A673 (cell line): ENCODE results near the gene MED28. TPM values are rescaled to one million over a fixed set of nuclear protein-coding genes. Genes with fewer than 3 reads are reported as not detected.

Experiments used
- BruUV-seq: library from RNA; stranded (reverse); fragments of 400-500 nt; replicated peaks from 2 replicates; lab custom pipeline; 2021; lab: Mats Ljungman, UMichigan
- CTCF ChIA-PET: fragments of 300-600 bp; sonication (Branson Sonifier 250); formaldehyde crosslinking; loops from one replicate; lab custom pipeline; 2022; ENCODE audit warnings: antibody characterized with exemption; lab: Charles Lee
- POLR2A ChIA-PET: fragments of 300-600 bp; sonication (Branson Sonifier 250); formaldehyde crosslinking; loops from one replicate; lab custom pipeline; 2022; ENCODE audit warnings: antibody characterized with exemption; ENCODE audit not compliant: low non-redundant PET; lab: Charles Lee
- DNase-seq: peaks from one replicate; pipeline ENCODE4 v3.0.0-alpha.2; 2015; ENCODE audit warnings: low spot score
- H3K27ac ChIP-seq: fragments of 200-600 bp; sonication (generic); 2 replicates; pipeline ENCODE4 v1.5.1; 2016; ENCODE audit warnings: mixed run types, low read depth, mild to moderate bottlenecking, mixed read lengths, antibody characterized with exemption, low read length; ENCODE audit not compliant: poor library complexity, severe bottlenecking
- H3K27me3 ChIP-seq: fragments of 200-600 bp; sonication (generic); replicated peaks from 2 replicates; pipeline ENCODE4 v1.6.1; 2017; ENCODE audit warnings: mixed run types, low read depth, mild to moderate bottlenecking, mixed read lengths, antibody characterized with exemption, low read length; ENCODE audit not compliant: insufficient read depth, poor library complexity
- H3K36me3 ChIP-seq: fragments of 200-600 bp; sonication (generic); 2 replicates; pipeline ENCODE4 v1.6.1; 2016; ENCODE audit warnings: mixed run types, mild to moderate bottlenecking, mixed read lengths, antibody characterized with exemption, low read length; ENCODE audit not compliant: insufficient read depth, poor library complexity, severe bottlenecking
- H3K4me1 ChIP-seq: fragments of 200-600 bp; sonication (generic); 2 replicates; pipeline ENCODE4 v1.6.1; 2017; ENCODE audit warnings: mixed run types, mild to moderate bottlenecking, mixed read lengths, antibody characterized with exemption, low read length; ENCODE audit not compliant: insufficient read depth, poor library complexity, severe bottlenecking
- H3K4me3 ChIP-seq: fragments of 200-600 bp; sonication (generic); 2 replicates; pipeline ENCODE4 v1.5.1; 2016; ENCODE audit warnings: low read depth, mixed run types, mild to moderate bottlenecking, mixed read lengths, low read length; ENCODE audit not compliant: poor library complexity, severe bottlenecking
- H3K9me3 ChIP-seq: fragments of 200-600 bp; sonication (generic); 2 replicates; pipeline ENCODE4 v1.6.1; 2016; ENCODE audit warnings: mixed run types, low read depth, mild to moderate bottlenecking, mixed read lengths, antibody characterized with exemption, low read length; ENCODE audit not compliant: poor library complexity, severe bottlenecking
- EZH2 ChIP-seq: fragments of 200-600 bp; sonication (generic); IDR thresholded peaks from 2 replicates; pipeline ENCODE4 v1.6.1; 2017; ENCODE audit warnings: borderline replicate concordance, low read depth, mild to moderate bottlenecking, mixed read lengths, antibody characterized with exemption, low read length; ENCODE audit not compliant: poor library complexity, severe bottlenecking
- intact Hi-C: fragments of 100-400 bp; cut with micrococcal nuclease; formaldehyde crosslinking; loops from one replicate; pipeline ENCODE4 v1.10.0; 2022; ENCODE audit not compliant: unreplicated experiment
- total RNA-seq: library from RNA; stranded (reverse); gene quantifications from 2 replicates; pipeline ENCODE4 v1.2.3, GENCODE V29; 2021
- TF ChIP-seq, protein P1 (sequence below): fragments of 300-800, 200-600 bp; sonication (generic); conservative IDR thresholded peaks from 2 replicates; pipeline ENCODE4 v1.5.1; 2017; ENCODE audit warnings: low read depth, mild to moderate bottlenecking, antibody characterized with exemption, low read length, moderate library complexity, mixed read lengths

Gene MED28
- total RNA-seq, 1 experiment from 2014 or later, result 46.6 TPM

DNA sequence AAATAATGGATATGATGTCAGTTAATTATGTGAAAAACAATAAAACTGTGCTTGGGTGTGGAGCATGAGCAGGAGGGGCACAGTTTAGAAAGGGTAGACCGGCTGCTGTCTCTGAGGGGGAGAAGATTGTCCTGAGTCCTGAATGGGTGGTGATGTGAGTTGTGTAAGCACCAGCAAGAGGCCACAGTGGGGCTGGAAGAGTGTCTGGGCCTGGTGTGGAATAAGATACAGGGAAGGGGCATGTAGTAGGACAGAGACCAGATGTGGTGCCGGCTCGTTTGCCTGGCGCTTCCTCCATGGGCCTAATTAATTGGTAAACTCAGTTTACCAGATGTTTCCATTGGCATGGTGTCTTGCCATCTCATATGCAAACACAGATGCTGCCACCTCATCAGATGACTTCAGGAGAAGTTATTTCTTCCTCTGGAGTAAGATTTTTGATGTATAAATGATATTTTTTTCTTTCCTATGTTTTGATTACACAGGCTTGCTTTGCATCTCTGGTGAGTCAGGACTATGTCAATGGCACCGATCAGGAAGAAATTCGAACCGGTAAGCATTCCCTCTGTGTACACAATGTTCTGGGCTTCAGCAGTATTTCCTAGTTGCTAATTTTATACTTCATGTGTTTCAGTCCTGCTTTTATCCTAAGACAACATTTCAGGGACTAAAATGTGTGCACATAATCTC, 5.1 kb downstream of the MED28 start:
- ChIA-PET CTCF (no interaction called here), POLR2A (no interaction called here)
- no peak for TF ChIP-seq EZH2
- TF ChIP-seq, protein P1, sequence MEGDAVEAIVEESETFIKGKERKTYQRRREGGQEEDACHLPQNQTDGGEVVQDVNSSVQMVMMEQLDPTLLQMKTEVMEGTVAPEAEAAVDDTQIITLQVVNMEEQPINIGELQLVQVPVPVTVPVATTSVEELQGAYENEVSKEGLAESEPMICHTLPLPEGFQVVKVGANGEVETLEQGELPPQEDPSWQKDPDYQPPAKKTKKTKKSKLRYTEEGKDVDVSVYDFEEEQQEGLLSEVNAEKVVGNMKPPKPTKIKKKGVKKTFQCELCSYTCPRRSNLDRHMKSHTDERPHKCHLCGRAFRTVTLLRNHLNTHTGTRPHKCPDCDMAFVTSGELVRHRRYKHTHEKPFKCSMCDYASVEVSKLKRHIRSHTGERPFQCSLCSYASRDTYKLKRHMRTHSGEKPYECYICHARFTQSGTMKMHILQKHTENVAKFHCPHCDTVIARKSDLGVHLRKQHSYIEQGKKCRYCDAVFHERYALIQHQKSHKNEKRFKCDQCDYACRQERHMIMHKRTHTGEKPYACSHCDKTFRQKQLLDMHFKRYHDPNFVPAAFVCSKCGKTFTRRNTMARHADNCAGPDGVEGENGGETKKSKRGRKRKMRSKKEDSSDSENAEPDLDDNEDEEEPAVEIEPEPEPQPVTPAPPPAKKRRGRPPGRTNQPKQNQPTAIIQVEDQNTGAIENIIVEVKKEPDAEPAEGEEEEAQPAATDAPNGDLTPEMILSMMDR, result no peak
- no peak overlapping the region for H3K4me3 ChIP-seq
- no TSS peak for BruUV-seq
- peaks cover 10% of the 10 kb centered on the region for H3K4me1 ChIP-seq
- intact Hi-C loops, result loop anchor here (10.0 kb wide), 1 partner anchor 185 kb away; no protein-coding TSS in a partner anchor
- no peak overlapping the region for H3K27ac ChIP-seq
- no peaks in the 10 kb centered on the region for H3K27me3 ChIP-seq
- H3K9me3 ChIP-seq, result no peaks in the 10 kb centered on the region
- peaks cover 60% of the 10 kb centered on the region for H3K36me3 ChIP-seq
- no peak for DNase-seq

DNA sequence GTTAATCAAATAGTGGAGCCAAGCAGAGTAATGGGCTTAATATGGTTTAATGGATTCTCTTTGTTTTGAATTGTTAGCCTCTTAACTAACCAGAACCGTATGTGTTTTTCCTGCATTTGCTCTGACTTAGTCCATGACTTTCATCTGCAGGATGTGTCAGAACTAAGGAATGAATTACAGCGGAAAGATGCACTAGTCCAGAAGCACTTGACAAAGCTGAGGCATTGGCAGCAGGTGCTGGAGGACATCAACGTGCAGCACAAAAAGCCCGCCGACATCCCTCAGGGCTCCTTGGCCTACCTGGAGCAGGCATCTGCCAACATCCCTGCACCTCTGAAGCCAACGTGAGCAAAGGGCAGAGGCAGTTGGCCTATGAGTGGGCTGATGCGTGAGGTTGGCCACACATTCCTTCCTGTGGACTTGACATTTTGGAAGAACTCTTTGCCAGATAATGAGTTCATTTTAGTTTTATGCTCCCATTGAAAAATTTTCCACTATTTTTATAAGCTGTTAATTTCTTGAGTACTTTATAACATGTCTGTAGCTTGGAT, 9.1 kb downstream of the MED28 start:
- TF ChIP-seq EZH2, result no peak
- ChIA-PET CTCF (no interaction called here), POLR2A (no interaction called here)
- H3K4me3 ChIP-seq, result no peak overlapping the region
- H3K9me3 ChIP-seq, result no peaks in the 10 kb centered on the region
- H3K4me1 ChIP-seq, result no peaks in the 10 kb centered on the region
- intact Hi-C loops, result no loop called here
- no peaks in the 10 kb centered on the region for H3K27me3 ChIP-seq
- peaks cover 91% of the 10 kb centered on the region for H3K36me3 ChIP-seq
- no peak overlapping the region for H3K27ac ChIP-seq
- BruUV-seq, result no TSS peak
- no peak for DNase-seq

DNA sequence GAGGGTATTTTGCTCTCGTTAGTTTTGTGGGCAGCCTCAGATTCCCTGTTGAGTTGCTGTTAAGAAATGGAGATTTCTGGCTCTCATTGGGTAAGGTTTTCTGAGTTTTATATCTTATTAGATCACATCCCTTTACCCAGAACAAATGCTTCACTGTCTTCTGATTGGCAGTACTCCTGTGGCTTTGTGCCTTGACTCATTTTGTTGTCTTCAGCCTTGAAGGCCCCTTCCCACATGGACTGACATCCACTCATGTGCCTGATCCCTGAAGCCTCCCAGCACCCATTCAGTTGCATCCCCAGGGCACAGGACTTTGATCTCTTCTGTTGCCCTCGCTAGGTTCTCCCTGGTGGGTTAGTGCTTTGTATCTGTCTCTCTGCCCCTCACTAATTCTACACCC, 10.4 kb downstream of the MED28 start:
- no peak overlapping the region for H3K27ac ChIP-seq
- CTCF ChIA-PET, result no interaction called here
- no peak for DNase-seq
- H3K4me1 ChIP-seq, result no peaks in the 10 kb centered on the region
- no peaks in the 10 kb centered on the region for H3K27me3 ChIP-seq
- H3K4me3 ChIP-seq, result no peak overlapping the region
- H3K9me3 ChIP-seq, result no peaks in the 10 kb centered on the region
- no TSS peak for BruUV-seq
- intact Hi-C loops, result no loop called here
- TF ChIP-seq, protein P1, result no peak
- TF ChIP-seq EZH2, result no peak
- peaks cover 94% of the 10 kb centered on the region for H3K36me3 ChIP-seq
- POLR2A ChIA-PET, result no interaction called here

DNA sequence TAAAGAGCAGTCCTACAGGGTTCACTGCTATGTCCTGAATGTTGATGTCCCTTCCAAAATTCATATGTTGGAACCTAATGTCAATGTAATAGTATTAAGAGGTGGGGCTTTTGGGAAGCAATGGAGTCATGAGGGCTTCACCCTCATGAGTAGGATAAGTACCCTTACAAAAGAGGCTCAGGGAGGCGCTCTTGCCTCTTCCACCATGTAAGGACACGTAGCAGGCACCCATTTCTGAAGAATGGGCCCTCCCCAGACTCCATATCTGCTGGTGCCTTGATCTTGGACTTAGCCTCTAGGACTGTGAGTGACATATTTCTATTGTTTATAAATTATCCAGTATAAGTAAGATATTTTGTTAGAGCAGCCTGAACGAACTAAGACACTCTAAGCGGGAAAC, 15.8 kb downstream of the MED28 start:
- Histone ChIP-seq H3K27ac (no peak overlapping the region), H3K4me3 (no peak overlapping the region), H3K36me3 (peaks cover 77% of the 10 kb centered on the region), H3K4me1 (no peaks in the 10 kb centered on the region), H3K27me3 (no peaks in the 10 kb centered on the region), H3K9me3 (no peaks in the 10 kb centered on the region)
- POLR2A ChIA-PET, result no interaction called here
- CTCF ChIA-PET, result no interaction called here
- BruUV-seq, result no TSS peak
- no peak for DNase-seq
- TF ChIP-seq, protein P1, result no peak
- no peak for TF ChIP-seq EZH2
- intact Hi-C loops, result no loop called here
